Lower lobe of right lung (tissue), 2 donors: ENCODE measurements around the gene LGALS1. TPM values are rescaled to one million over a fixed set of nuclear protein-coding genes. Genes with fewer than 3 reads are reported as not detected.

Source experiments
- ATAC-seq, 2 donors: fragments of 200-7000 bp; cut with Tn5 transposase; one replicate each; pipeline ENCODE4 v1.9.1; 2020 to 2022; ENCODE audit warnings: mild to moderate bottlenecking in 2 of 2, moderate library complexity in 2 of 2
- DNase-seq: peaks from one replicate; pipeline ENCODE4 v3.0.0-alpha.2; 2020
- H3K27ac ChIP-seq: fragments of 200-600 bp; one replicate; pipeline ENCODE4 v1.8.0; 2022
- H3K27me3 ChIP-seq: fragments of 200-600 bp; one replicate; pipeline ENCODE4 v1.8.0; 2022; ENCODE audit warnings: low read depth
- H3K36me3 ChIP-seq: fragments of 200-600 bp; one replicate; pipeline ENCODE4 v1.8.0; 2022; ENCODE audit warnings: mild to moderate bottlenecking
- H3K4me1 ChIP-seq: fragments of 200-600 bp; one replicate; pipeline ENCODE4 v1.8.0; 2022
- H3K4me3 ChIP-seq: fragments of 200-600 bp; one replicate; pipeline ENCODE4 v1.8.0; 2022; ENCODE audit warnings: mild to moderate bottlenecking
- H3K9me3 ChIP-seq: fragments of 200-600 bp; one replicate; pipeline ENCODE4 v1.8.0; 2022
- intact Hi-C: fragments of 100-400 bp; cut with DNase I; formaldehyde crosslinking; loops from one replicate; pipeline ENCODE4 v1.11.0; 2022
- total RNA-seq: library from RNA; stranded (reverse); fragmentation: NEBNext Ultra II Directional; extraction: Animal tissue kit (Norgen Biotek cat#: 25700); gene quantifications from one replicate; pipeline ENCODE4 v1.2.1, GENCODE V29; 2021
- TF ChIP-seq, protein P1 (sequence below): fragments of 200-600 bp; IDR thresholded peaks from one replicate; pipeline ENCODE4 v1.8.0; 2022; ENCODE audit warnings: antibody characterized with exemption, mild to moderate bottlenecking
- donor health status: DM: no; HTN: yes; CAD: no; lungs with severe emphysema.

LGALS1 gene
- total RNA-seq, 1 donor from 2014 or later: 425 TPM

DNA sequence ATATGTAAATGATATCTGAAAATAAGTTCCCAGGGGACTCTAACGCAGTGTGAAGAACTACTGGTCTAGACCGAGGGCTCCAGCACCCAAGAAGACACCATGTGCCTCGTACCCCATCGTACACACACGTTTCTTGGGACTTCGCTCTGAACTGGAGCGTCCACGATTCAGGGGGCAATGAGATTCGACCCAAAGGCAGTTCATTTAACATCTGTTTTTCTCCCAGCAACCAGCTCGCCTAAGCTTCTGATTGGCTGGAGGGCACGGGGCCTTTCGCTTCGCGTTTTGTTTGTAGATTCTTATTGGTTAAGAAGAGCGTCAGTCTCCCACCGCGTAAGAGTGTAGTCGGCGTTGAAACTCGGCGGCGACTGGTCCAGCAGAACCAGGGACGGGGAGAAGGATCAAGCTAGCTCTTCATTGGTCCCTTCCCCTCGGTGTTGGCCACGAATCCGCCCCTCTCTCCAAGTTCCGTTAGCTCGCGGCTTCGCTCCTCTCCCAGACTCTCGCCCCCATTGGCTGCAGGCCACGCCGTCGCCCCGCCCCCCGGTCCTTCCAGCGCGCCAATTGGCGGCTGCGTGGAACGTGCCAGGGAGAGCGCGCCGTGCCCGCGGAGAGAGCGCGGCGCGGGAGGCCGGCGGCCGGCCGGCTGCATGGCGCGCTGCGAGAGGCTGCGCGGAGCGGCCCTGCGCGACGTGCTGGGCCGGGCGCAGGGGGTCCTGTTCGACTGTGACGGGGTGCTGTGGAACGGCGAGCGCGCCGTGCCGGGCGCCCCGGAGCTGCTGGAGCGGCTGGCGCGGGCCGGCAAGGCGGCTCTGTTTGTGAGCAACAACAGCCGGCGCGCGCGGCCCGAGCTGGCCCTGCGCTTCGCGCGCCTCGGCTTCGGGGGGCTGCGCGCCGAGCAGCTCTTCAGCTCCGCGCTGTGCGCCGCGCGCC, 17.0 kb upstream of the LGALS1 start, which contains the start of gene PDXP:
Gene PDXP, plus strand, starts transcription at position 591 of the 933 bp plus-strand sequence. Its CDS starts 60 bp downstream, at position 651.
- ATAC-seq (peak; percentile 98), DNase-seq (peak; percentile 99)
- intact Hi-C loops: no loop called here
- peak within 1 kb of the TSS; percentile 48 for H3K4me3 ChIP-seq
- H3K4me1 ChIP-seq: peaks cover 39% of the 10 kb centered on the region
- H3K9me3 ChIP-seq: no peaks in the 10 kb centered on the region
- TF ChIP-seq, protein P1, sequence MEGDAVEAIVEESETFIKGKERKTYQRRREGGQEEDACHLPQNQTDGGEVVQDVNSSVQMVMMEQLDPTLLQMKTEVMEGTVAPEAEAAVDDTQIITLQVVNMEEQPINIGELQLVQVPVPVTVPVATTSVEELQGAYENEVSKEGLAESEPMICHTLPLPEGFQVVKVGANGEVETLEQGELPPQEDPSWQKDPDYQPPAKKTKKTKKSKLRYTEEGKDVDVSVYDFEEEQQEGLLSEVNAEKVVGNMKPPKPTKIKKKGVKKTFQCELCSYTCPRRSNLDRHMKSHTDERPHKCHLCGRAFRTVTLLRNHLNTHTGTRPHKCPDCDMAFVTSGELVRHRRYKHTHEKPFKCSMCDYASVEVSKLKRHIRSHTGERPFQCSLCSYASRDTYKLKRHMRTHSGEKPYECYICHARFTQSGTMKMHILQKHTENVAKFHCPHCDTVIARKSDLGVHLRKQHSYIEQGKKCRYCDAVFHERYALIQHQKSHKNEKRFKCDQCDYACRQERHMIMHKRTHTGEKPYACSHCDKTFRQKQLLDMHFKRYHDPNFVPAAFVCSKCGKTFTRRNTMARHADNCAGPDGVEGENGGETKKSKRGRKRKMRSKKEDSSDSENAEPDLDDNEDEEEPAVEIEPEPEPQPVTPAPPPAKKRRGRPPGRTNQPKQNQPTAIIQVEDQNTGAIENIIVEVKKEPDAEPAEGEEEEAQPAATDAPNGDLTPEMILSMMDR: no peak
- H3K27me3 ChIP-seq: no peaks in the 10 kb centered on the region
- H3K27ac ChIP-seq: peak within 1 kb of the TSS; percentile 68
- peaks cover 6% of the 10 kb centered on the region for H3K36me3 ChIP-seq

DNA sequence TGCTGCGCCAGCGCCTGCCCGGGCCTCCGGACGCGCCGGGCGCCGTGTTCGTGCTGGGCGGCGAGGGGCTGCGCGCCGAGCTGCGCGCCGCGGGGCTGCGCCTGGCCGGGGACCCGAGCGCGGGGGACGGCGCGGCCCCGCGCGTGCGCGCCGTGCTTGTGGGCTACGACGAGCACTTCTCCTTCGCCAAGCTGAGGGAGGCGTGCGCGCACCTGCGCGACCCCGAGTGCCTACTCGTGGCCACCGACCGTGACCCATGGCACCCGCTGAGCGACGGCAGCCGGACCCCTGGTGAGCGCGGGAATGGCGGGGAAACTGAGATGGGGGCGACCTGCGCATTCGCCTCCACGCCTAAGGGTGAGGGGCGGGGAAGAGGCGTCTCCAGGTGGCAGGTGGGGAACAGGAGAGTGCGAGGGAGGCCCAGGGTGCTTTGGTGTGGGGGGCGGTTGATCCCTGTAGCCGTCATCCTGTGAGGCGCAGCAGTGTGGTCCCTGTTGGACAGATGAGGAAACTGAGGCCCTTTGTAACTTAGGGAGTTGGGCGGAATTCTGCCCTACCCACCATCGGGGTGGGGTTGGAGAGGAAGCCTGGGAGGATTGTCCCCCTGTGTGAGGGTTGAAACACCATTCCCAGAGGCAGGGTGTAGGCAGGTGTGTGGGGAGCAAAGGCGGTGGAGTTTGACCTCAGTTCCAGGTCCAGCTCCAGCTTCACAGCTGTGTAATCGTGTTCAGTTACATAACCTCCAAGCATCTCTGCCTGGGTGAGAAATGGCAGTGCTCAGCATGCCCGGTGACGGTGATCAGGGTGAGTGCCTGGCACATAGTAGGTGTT, 16.2 kb upstream of the LGALS1 start:
- intact Hi-C loops: no loop called here
- Histone ChIP-seq H3K9me3 (no peaks in the 10 kb centered on the region), H3K4me3 (peak overlapping the region; percentile 48), H3K4me1 (peaks cover 39% of the 10 kb centered on the region), H3K27me3 (no peaks in the 10 kb centered on the region), H3K27ac (no peak overlapping the region), H3K36me3 (no peaks in the 10 kb centered on the region)
- DNase-seq (peak; percentile 64), ATAC-seq (no peak)
- TF ChIP-seq, protein P1: no peak

- no peaks in the 10 kb centered on the region for H3K9me3 ChIP-seq
- H3K27ac ChIP-seq: peak overlapping the region; percentile 31
- no peaks in the 10 kb centered on the region for H3K27me3 ChIP-seq
- H3K4me1 ChIP-seq: peaks cover 39% of the 10 kb centered on the region
- no peaks in the 10 kb centered on the region for H3K36me3 ChIP-seq
- ATAC-seq (no peak), DNase-seq (no peak)
- intact Hi-C loops: no loop called here
- peak overlapping the region; percentile 48 for H3K4me3 ChIP-seq
- TF ChIP-seq, protein P1: no peak
These were observed 15.3 kb upstream of the LGALS1 start for GRCh38 chr22:37659897-37660708.

DNA sequence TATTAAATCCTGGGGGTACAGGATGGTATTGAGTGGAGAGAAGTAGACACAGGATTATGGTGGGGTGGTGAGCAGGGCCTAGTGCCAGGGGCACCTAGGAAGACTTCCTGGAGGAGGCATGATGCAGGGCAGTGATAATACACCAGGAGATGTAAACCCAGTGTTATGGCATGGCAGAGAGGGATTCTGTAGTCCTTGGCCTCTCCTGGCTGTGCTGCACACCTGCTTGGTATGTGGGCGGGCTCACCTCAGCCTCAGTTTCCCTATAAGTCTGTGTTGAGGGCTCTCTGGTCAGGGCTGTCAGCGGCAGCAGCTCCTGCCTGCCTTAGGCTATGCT, 14.8 kb upstream of the LGALS1 start:
- no peak overlapping the region for H3K4me3 ChIP-seq
- TF ChIP-seq, protein P1: no peak
- peaks cover 4% of the 10 kb centered on the region for H3K36me3 ChIP-seq
- intact Hi-C loops: no loop called here
- no peak for DNase-seq
- no peaks in the 10 kb centered on the region for H3K27me3 ChIP-seq
- H3K4me1 ChIP-seq: peaks cover 39% of the 10 kb centered on the region
- no peak for ATAC-seq
- H3K9me3 ChIP-seq: no peaks in the 10 kb centered on the region
- peak overlapping the region; percentile 31 for H3K27ac ChIP-seq
